DOHH2 (cell line): ENCODE measurements around the gene RNF130.

Experiments used
- H3F3A ChIP-seq: fragments of 200-600 bp; sonication (generic), shearing (Covaris generic); 2 replicates; pipeline ENCODE4 v1.6.0; 2016; ENCODE audit warnings: antibody characterized with exemption, mild to moderate bottlenecking; ENCODE audit not compliant: control insufficient read depth, insufficient read depth
- H3K27ac ChIP-seq: fragments of 200-600 bp; sonication (generic); 2 replicates; pipeline ENCODE4 v1.5.1; 2014; ENCODE audit warnings: low read depth, mild to moderate bottlenecking, low read length, moderate library complexity
- H3K27me3 ChIP-seq: fragments of 200-600 bp; sonication (generic); 2 replicates; pipeline ENCODE4 v1.6.1; 2014; ENCODE audit warnings: mild to moderate bottlenecking, low read length, mixed read lengths; ENCODE audit not compliant: control insufficient read depth
- H3K36me3 ChIP-seq: fragments of 200-600 bp; sonication (generic); 2 replicates; pipeline ENCODE4 v1.6.1; 2014; ENCODE audit warnings: mild to moderate bottlenecking, low read length, moderate library complexity, mixed read lengths; ENCODE audit not compliant: control insufficient read depth
- H3K4me1 ChIP-seq: fragments of 200-600 bp; sonication (generic); 2 replicates; pipeline ENCODE4 v1.6.1; 2014; ENCODE audit warnings: mild to moderate bottlenecking, low read length, mixed read lengths; ENCODE audit not compliant: control insufficient read depth
- H3K4me2 ChIP-seq: fragments of 200-600 bp; sonication (generic); 2 replicates; pipeline ENCODE4 v1.6.0; 2014; ENCODE audit warnings: mild to moderate bottlenecking, low read length, moderate library complexity
- H3K4me3 ChIP-seq: fragments of 200-600 bp; sonication (generic); 2 replicates; pipeline ENCODE4 v1.5.1; 2014; ENCODE audit warnings: mild to moderate bottlenecking, low read length, mixed read lengths
- H3K79me2 ChIP-seq: fragments of 200-600 bp; sonication (generic); 2 replicates; pipeline ENCODE4 v1.6.1; 2014; ENCODE audit warnings: mild to moderate bottlenecking, low read length, mixed read lengths; ENCODE audit not compliant: control insufficient read depth
- H3K9me2 ChIP-seq: fragments of 200-600 bp; sonication (generic); replicated peaks from 2 replicates; pipeline ENCODE4 v1.6.1; 2014; ENCODE audit warnings: mild to moderate bottlenecking, low read length, mixed read lengths; ENCODE audit not compliant: control insufficient read depth
- H3K9me3 ChIP-seq: fragments of 200-600 bp; sonication (generic); 2 replicates; pipeline ENCODE4 v1.6.1; 2014; ENCODE audit warnings: antibody characterized with exemption, low read length, mixed read lengths; ENCODE audit not compliant: control insufficient read depth, insufficient read depth
- H4K20me1 ChIP-seq: fragments of 200-600 bp; sonication (generic); 2 replicates; pipeline ENCODE4 v1.6.0; 2014; ENCODE audit warnings: low read depth, mild to moderate bottlenecking, antibody characterized with exemption, low read length, moderate library complexity; ENCODE audit not compliant: control insufficient read depth, insufficient read depth
- EZH2phosphoT487 ChIP-seq: fragments of 200-600 bp; sonication (generic); IDR thresholded peaks from 2 replicates; pipeline ENCODE4 v1.6.1; 2017; ENCODE audit warnings: borderline replicate concordance, mild to moderate bottlenecking, antibody characterized with exemption, low read length, moderate library complexity, mixed read lengths
- TF ChIP-seq, protein P1 (sequence below): fragments of 200-600 bp; sonication (generic); IDR thresholded peaks from one replicate; pipeline ENCODE4 v1.5.1; 2014; ENCODE audit warnings: antibody characterized with exemption, mild to moderate bottlenecking, low read depth, low read length; ENCODE audit not compliant: poor library complexity, severe bottlenecking

The RNF130 gene

DNA sequence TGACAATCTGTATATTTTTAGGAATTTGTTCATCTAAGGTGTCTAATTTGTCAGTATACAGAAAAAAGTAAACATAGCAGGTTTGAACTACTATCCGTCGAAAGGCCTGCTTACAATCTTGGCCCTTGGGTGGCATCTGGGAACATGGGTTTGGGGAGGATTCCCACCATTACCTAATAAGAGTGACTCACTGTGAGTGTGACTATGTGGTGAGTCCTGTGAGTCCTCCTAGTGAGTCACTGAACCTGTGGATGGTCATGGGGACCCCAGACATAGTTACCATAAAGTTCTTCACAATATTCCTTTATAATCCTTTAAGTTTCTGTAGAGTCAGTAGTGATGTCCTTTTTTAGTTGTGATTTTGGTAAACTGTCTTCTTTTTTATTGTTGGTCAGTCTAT lies 37.0 kb downstream of the RNF130 start:
- H3K4me1 ChIP-seq = no peaks in the 10 kb centered on the region
- no peaks in the 10 kb centered on the region for H3K79me2 ChIP-seq
- no peaks in the 10 kb centered on the region for H3K36me3 ChIP-seq
- H3F3A ChIP-seq = no peaks in the 10 kb centered on the region
- H3K27me3 ChIP-seq = peaks cover 17% of the 10 kb centered on the region
- no peaks in the 10 kb centered on the region for H4K20me1 ChIP-seq
- H3K4me3 ChIP-seq = no peak overlapping the region
- peaks cover 5% of the 10 kb centered on the region; the same call in 1 of the 2 replicates for H3K9me3 ChIP-seq
- H3K27ac ChIP-seq = no peak overlapping the region
- H3K4me2 ChIP-seq = no peak overlapping the region
- TF ChIP-seq, protein P1, sequence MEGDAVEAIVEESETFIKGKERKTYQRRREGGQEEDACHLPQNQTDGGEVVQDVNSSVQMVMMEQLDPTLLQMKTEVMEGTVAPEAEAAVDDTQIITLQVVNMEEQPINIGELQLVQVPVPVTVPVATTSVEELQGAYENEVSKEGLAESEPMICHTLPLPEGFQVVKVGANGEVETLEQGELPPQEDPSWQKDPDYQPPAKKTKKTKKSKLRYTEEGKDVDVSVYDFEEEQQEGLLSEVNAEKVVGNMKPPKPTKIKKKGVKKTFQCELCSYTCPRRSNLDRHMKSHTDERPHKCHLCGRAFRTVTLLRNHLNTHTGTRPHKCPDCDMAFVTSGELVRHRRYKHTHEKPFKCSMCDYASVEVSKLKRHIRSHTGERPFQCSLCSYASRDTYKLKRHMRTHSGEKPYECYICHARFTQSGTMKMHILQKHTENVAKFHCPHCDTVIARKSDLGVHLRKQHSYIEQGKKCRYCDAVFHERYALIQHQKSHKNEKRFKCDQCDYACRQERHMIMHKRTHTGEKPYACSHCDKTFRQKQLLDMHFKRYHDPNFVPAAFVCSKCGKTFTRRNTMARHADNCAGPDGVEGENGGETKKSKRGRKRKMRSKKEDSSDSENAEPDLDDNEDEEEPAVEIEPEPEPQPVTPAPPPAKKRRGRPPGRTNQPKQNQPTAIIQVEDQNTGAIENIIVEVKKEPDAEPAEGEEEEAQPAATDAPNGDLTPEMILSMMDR = no peak
- TF ChIP-seq EZH2phosphoT487 = no peak
- H3K9me2 ChIP-seq = no peaks in the 10 kb centered on the region

DNA sequence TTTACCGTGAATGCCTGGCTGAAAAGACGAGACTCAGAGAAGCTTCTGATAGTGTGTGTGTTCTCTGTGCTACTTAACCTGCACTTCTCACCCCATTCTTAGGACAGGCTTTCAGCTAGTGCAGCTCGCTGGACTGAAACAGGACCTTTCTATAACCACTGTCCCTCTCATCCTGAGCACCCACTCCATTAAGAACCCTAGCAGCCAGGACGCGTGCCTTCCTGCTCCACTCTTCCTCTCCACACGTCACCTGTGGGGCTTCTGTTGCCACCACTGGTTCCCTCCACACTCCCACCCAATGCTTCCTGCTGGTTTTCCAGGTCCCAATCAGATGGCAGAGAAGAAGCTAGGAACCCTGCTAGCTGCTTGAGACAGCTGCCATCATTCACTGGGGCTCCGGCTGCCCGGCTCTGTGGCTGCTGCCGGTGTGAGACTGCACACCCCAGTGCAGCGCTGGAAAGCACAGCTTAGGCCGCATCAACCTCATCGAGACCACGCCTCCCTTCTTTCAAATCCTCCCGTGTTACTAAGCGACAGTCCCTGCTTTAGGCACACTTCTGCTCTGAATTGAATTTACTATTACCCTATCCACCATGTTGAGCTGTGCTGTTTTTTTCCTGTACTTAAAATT lies 44.0 kb downstream of the RNF130 start:
- no peaks in the 10 kb centered on the region for H3K79me2 ChIP-seq
- no peaks in the 10 kb centered on the region for H4K20me1 ChIP-seq
- H3K9me3 ChIP-seq = no peaks in the 10 kb centered on the region
- H3K27ac ChIP-seq = no peak overlapping the region
- no peak overlapping the region for H3K4me2 ChIP-seq
- no peaks in the 10 kb centered on the region for H3F3A ChIP-seq
- no peaks in the 10 kb centered on the region; the same call in 1 of the 2 replicates for H3K27me3 ChIP-seq
- no peak overlapping the region for H3K4me3 ChIP-seq
- H3K9me2 ChIP-seq = no peaks in the 10 kb centered on the region
- no peaks in the 10 kb centered on the region for H3K36me3 ChIP-seq
- H3K4me1 ChIP-seq = no peaks in the 10 kb centered on the region
- TF ChIP-seq, protein P1 = no peak

DNA sequence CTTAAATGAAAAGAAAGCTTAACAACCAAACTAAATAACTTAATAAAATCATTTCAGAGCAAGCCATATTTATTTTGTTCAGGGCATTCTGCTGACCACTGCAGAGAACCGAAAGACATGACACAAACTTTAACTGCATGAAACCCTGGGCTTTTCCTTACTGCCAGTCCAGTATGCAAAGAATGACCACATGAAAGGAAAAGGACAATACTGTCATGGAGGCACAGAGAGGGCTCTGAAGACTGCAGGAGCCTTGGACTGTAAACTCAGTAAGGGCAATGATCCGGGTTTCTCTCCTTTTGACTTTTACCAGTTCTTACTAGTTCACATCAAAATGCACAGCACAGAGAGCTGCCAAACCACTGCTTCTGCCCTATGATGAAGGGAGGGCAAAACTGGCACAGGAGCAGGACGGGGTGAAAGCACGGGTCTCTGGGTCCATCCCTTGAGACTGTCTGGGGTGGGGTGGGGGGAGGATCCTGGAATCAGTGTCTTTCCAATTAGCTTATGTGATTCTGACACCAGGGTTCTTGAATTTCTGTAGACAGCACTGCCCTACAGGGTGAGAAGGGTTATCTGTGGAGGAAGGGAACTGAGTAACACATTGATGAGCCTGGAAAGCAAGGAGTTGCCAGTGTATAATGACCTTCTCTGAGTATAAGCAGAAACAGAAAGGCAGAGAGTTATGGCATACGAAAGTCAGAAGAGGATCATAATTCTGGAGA lies 44.7 kb downstream of the RNF130 start:
- Histone ChIP-seq H3K4me3 (no peak overlapping the region), H4K20me1 (no peaks in the 10 kb centered on the region), H3K36me3 (no peaks in the 10 kb centered on the region), H3K4me1 (no peaks in the 10 kb centered on the region), H3F3A (no peaks in the 10 kb centered on the region), H3K4me2 (no peak overlapping the region), H3K79me2 (no peaks in the 10 kb centered on the region), H3K9me2 (no peaks in the 10 kb centered on the region), H3K9me3 (no peaks in the 10 kb centered on the region), H3K27ac (no peak overlapping the region), H3K27me3 (no peaks in the 10 kb centered on the region; the same call in 1 of the 2 replicates)
- TF ChIP-seq EZH2phosphoT487 = no peak
- TF ChIP-seq, protein P1 = no peak
